GM19468 (cell line): Measurements from ENCODE around the gene COL23A1.

Source experiments
- ATAC-seq: cut with Tn5 transposase; IDR thresholded peaks from one replicate; pipeline ENCODE4 v1.9.1; 2021; ENCODE audit warnings: mild to moderate bottlenecking, moderate library complexity, moderate number of reproducible peaks; ENCODE audit not compliant: unreplicated experiment; ENCODE audit errors: extremely low read depth

COL23A1 gene

DNA sequence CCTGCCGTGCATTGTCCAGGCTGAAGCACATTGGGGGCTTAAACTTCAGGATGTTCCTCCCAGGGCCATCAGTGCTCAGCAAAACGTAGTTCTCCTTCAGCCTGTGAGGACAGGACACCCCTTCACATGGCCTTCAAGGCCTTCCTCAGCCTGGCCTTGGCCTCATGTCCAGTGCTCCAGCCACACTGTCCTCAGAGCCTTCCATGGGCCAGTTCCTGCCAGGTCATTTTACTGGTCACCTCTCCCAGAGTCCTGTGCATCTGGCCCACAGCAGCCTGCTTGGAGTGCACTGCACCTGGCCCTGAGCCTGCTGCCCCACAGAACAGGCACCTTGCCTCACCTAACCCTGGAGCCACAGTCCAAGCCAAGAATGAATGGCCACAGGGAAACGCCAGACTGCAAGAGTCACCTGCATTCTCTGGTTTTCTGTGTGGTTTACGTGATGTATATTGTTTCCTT is 377.2 kb downstream of the COL23A1 start:
- ATAC-seq: no peak

DNA sequence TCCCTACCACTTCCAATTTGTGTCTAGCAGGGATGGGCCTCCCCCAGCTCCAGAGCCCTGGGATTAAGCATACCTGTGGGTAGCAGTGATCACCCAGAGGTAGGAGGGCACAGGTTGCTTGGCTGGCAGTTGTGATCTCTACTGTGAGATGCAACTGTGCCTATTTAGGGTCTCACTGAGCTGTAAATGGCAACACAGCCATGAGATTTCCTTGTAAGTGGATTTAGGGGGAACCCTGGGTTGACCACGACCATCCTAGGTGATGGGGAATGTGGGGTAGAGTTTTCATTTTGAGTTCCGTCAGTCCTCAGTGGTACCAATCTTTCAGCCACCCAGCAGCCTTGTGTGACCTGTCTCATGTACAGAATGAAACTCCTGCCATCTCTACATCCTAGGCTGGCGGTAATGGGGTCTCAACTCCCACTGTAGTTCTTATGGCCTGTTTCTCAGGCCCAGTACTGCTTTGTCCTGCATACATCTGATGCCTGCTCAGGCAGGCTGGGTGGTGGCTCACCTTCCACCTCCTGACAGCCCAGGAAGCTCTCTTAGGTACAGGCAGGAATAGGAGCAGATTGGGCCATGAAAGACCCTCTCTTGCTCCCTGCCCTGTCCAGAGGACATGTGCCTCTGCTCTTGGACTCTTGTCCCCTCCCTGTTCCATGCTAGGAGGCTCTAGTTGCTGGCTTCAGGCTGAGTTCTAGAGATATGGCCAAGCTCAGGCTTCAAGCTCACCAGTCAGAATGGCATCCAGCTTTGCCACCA is 377.8 kb downstream of the COL23A1 start:
- ATAC-seq: no peak

GRCh38 chr5:178211095-178212048 is 378.8 kb downstream of the COL23A1 start:
- ATAC-seq: no peak

DNA sequence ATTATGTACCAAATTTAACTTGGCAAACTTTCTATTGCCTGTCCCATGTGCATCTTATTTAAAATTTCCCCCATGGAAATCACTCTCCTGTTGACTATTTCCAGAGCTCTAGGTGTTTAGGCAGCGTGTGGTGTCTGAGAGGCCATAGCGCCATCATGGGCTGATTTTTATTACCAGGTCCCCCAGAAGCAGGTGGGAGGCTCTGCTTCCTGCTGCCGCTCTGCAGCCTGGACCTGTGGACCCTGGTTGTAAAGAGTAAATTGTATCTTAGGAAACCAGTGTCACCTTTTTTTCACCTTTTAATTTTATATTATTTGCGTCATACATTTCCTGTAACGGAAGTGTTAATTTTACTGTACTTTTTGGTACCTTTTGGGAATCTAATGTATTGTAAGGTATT is 379.5 kb downstream of the COL23A1 start:
- ATAC-seq: no peak

- no peak for ATAC-seq
These were observed 380.1 kb downstream of the COL23A1 start for GRCh38 chr5:178210073-178210535.

DNA sequence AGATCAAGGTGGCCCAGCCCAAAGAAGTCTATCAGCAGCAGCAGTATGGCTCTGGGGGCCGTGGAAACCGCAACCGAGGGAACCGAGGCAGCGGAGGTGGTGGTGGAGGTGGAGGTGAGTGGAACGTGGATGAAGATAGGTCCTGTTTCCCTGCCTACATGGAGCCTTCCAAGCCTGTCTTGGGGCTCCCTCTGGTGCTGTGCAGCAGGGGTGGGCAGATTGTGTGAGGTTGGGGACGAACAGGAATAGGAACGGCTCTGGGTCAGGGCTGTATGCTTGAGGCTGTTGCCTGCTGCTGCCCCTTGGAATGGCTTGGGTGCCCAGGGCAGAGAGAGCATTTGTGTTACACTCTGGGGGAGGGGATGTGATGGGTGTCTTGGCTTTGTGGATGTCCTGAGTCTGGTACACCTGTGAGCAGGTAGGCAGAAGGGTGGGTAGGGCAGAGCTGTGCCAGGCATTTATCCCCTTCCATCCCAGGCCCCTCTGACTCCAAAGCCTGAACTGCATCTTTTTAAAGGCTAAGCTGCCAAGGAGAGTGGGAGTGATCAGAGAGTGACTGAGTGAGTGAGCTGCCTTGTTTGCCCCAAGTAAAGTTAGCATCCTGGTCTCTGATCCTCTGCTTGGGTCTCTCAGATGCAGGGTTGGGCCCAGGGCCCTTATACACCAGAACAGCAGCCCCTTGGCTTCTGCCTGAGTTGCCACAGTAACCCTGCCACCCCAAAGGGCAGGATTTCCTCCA is 380.7 kb downstream of the COL23A1 start:
- no peak for ATAC-seq

DNA sequence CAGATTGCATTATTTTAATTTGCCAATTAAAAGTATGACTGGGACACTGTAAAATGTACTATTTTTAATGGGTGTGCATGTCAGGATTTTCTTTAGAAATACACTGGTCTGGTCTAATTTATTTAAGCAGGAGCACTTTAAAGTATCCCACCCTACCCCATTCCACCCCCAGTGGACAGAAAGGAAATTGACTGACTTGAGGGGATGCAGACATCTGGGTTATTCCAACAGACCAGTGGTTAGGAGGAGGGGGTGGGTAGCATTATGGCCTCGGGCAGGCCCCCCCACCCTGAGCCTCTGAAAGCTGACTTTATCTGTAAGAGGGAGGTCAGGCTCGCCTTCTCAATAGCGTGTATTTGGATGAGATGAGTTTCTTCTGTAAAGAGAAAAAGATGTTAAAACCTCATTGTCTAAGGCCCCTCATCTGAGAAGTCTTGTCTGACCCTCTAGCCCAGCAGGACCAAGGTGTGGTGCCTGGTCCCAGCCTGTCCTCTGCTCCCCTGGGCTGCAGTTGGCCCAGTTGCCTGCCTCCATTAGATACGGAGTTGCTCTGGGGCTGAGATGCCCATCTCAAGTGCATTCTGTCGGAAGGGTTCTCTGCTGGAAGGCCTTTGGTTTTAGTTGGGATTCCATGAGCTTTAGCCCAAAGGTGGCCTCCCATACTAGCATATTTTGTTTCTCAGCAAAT is 381.5 kb downstream of the COL23A1 start:
- ATAC-seq: no peak

DNA sequence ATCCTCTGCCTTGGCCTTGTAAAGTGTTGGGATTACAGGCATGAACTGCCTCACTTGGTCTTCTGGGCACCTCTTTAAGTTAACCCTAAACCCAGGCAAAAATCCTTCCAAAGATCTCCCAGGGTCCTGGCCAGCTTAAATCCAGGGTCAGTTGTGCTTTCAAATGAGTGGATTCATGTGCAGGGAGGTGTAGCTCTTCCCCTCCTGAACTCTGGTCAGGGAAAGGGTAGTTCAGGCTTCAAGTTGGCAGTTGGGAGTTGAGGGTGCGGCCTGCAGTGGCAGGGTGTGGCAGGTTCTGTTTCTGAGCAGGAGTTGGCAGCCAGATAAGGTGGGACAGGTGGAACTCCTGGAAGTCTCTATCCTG is 382.3 kb downstream of the COL23A1 start:
- ATAC-seq: no peak

DNA sequence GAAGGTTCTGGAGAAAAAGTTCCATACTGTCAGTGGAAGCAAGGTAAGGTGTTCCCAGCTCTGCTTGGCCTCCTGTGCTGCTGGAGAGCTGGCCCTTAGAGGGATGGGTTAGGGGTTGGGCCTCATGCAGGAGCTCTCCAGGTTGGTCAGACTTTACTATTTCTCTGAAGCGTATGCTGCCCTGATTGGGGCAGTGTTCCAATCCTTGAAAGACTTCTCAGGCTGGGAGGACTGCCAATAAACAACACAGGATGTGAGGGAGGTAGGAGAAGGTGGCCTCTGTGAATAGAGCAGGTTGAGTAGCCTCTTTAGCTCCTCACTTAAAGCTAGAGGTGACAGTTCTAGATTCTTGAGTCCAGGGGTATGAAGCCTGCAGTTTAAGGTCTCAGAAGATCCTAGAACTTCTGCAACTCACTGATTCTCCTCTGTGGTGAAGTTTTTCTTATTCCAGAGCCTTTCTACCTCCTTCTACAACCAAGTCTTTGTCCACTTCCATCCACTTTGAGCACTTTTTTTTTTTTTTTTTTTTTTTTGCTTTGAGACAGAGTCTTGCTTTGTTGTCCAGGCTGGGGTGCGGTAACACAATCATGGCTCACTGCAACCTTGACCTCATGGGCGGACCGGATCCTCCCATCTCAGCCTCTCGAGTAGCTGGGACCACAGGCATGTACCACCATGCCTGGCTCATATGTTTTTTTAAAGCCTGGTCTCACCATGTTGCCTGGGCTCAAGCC is 382.8 kb downstream of the COL23A1 start:
- no peak for ATAC-seq

GRCh38 chr5:178206166-178207101 is 383.8 kb downstream of the COL23A1 start:
- no peak for ATAC-seq

DNA sequence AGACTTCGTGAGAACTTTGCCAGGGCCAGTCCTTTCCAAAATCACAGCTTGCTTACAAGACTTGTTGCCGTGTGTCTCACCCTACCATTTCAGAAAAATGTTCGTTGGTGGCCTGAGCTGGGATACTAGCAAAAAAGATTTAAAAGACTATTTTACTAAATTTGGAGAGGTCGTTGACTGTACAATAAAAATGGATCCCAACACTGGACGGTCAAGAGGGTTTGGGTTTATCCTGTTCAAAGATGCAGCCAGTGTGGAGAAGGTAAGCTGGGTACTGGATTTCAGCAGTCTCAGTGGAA is 384.5 kb downstream of the COL23A1 start:
- ATAC-seq: no peak

- ATAC-seq: peak; percentile 34
These were observed 385.1 kb downstream of the COL23A1 start for GRCh38 chr5:178204935-178205748.

GRCh38 chr5:178204182-178204934 is 385.8 kb downstream of the COL23A1 start, which contains the start of gene HNRNPAB:
TSS of gene HNRNPAB (plus strand) at chr5:178204533. CDS start at chr5:178204838, 305 bp downstream.
- ATAC-seq: peak; percentile 86

DNA sequence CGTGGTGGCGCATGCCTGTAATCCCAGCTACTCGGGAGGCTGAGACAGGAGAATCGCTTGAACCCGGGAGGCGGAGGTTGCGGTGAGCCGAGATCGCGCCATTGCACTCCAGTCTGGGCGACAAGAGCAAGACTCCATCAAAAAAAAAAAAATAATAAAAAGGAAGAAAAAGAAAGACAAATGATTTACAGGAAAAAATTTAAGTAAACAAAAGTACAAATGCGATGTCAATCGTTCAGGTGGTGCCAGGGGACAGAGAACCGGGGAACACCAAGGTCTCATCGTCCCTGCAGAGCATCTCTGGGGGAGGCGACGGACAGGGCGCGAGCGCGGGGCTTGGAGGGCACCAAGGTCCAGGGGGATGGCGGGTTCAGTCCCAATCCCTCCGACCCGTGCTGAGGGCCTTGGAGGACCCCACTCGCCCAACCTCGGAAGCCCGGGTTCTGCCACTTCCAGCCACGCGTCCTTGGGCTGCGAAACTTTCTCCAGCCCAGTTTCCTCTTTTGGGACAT is 386.5 kb downstream of the COL23A1 start:
- ATAC-seq: no peak

- ATAC-seq: no peak
These were observed 387.7 kb downstream of the COL23A1 start for GRCh38 chr5:178202541-178202940.

- ATAC-seq: no peak
These were observed 388.3 kb downstream of the COL23A1 start for GRCh38 chr5:178201927-178202235.
